PFSK-1 (cell line): ENCODE measurements around the gene ANAPC16.

Source experiments
- FOXP2 ChIP-seq: optimal IDR thresholded peaks from 2 replicates; pipeline ENCODE3; 2011; ENCODE audit warnings: borderline replicate concordance, control low read depth, inconsistent platforms; ENCODE audit not compliant: insufficient read depth; ENCODE audit errors: extremely low read length, extremely low read depth
- POLR2AphosphoS5 ChIP-seq: IDR thresholded peaks from 2 replicates; pipeline ENCODE4 v1.6.1; 2012; ENCODE audit warnings: low read depth, mild to moderate bottlenecking, control low read depth, low read length, moderate library complexity
- REST ChIP-seq, 2 experiments: IDR thresholded peaks; 2 replicates each; pipeline versions ENCODE4 v1.6.1 to v1.8.0; 2011 to 2012; ENCODE audit warnings: low read depth in 2 of 2, low read length in 2 of 2, control low read depth in 1 of 2, inconsistent platforms in 1 of 2, mild to moderate bottlenecking in 1 of 2, moderate library complexity in 1 of 2; ENCODE audit not compliant: insufficient read depth in 1 of 2
- SIN3A ChIP-seq: IDR thresholded peaks from 2 replicates; pipeline ENCODE4 v1.6.1; 2012; ENCODE audit warnings: mild to moderate bottlenecking, low read length, moderate library complexity, borderline replicate concordance; ENCODE audit not compliant: insufficient read depth
- TAF1 ChIP-seq: IDR thresholded peaks from 2 replicates; pipeline ENCODE4 v1.6.1; 2012; ENCODE audit warnings: low read length, control low read depth, borderline replicate concordance; ENCODE audit not compliant: insufficient read depth

GRCh38 chr10:72276013-72276387 is 60.2 kb downstream of the ANAPC16 start:
- TF ChIP-seq POLR2AphosphoS5 (no peak; the same call in 1 of the 2 replicates), TAF1 (no peak), SIN3A (no peak), REST (IDR thresholded peaks at IDR 0.05; ENCODE audit: insufficient read depth in 1 of 2, low read depth in 2 of 2, low read length in 2 of 2) (no peak), FOXP2 (no peak)
